Colonic mucosa (tissue), 4 donors: ENCODE measurements around the gene OBP2A. TPM values are rescaled to one million over a fixed set of nuclear protein-coding genes. Genes with fewer than 3 reads are reported as not detected.

Experiments used
- DNase-seq: peaks from one replicate; pipeline ENCODE4 v3.0.0-alpha.2; 2020
- H3K27ac ChIP-seq: fragments of 200-600 bp; one replicate; pipeline ENCODE4 v1.8.0; 2021
- H3K27me3 ChIP-seq: fragments of 200-600 bp; one replicate; pipeline ENCODE4 v1.8.0; 2021
- H3K36me3 ChIP-seq: fragments of 200-600 bp; one replicate; pipeline ENCODE4 v1.8.0; 2021
- H3K4me1 ChIP-seq: fragments of 200-600 bp; one replicate; pipeline ENCODE4 v1.8.0; 2021; ENCODE audit warnings: mild to moderate bottlenecking
- H3K4me3 ChIP-seq: fragments of 200-600 bp; one replicate; pipeline ENCODE4 v1.8.0; 2021
- H3K9ac ChIP-seq, 2 donors: one replicate each; pipeline ENCODE4 v1.7.0; 2013; ENCODE audit warnings: control low read depth in 2 of 2, low read depth in 2 of 2, low read length in 2 of 2
- H3K9me3 ChIP-seq: fragments of 200-600 bp; one replicate; pipeline ENCODE4 v1.8.0; 2021
- CTCF ChIP-seq: fragments of 200-600 bp; IDR thresholded peaks from one replicate; pipeline ENCODE4 v1.8.0; 2022; ENCODE audit warnings: antibody characterized with exemption, mild to moderate bottlenecking
- intact Hi-C: fragments of 100-400 bp; cut with DNase I; formaldehyde crosslinking; loops from one replicate; pipeline ENCODE4 v1.14.1; 2022
- total RNA-seq, 2 donors: library from RNA; stranded (reverse); fragmentation: NEBNext Ultra II Directional in 1 of 2; extraction: Animal tissue kit (Norgen Biotek cat#: 25700) in 1 of 2; gene quantifications; one replicate each; pipeline ENCODE4 v1.2.1, GENCODE V29; 2021
- donor health status: healthy.
- donor health status: DM: no; HTN: no; CAD: no.
- donor health status: DM: no; HTN: no; CAD: no.

OBP2A gene
- total RNA-seq, 2 donors from 2014 or later: not detected

- DNase-seq: no peak
- no peaks in the 10 kb centered on the region for H3K27me3 ChIP-seq
- no peak for TF ChIP-seq CTCF
Observed at GRCh38 chr9:135566552-135566951, 20.6 kb downstream of the OBP2A start.

GRCh38 chr9:135567311-135567710 is 21.4 kb downstream of the OBP2A start:
- intact Hi-C loops: no loop called here
- H3K27ac ChIP-seq: no peak overlapping the region
- no peaks in the 10 kb centered on the region for H3K9me3 ChIP-seq
- no peak overlapping the region for H3K9ac ChIP-seq
- TF ChIP-seq CTCF: no peak
- no peaks in the 10 kb centered on the region for H3K27me3 ChIP-seq
- H3K4me3 ChIP-seq: no peak overlapping the region
- DNase-seq: no peak
- H3K4me1 ChIP-seq: no peaks in the 10 kb centered on the region
- no peaks in the 10 kb centered on the region for H3K36me3 ChIP-seq

More at GRCh38 chr9:135566552-135566951, 20.6 kb downstream of the OBP2A start:
- intact Hi-C loops: no loop called here
- Histone ChIP-seq H3K4me3 (no peak overlapping the region), H3K27ac (no peak overlapping the region), H3K4me1 (no peaks in the 10 kb centered on the region), H3K9me3 (no peaks in the 10 kb centered on the region), H3K36me3 (no peaks in the 10 kb centered on the region), H3K9ac (no peak overlapping the region)

- intact Hi-C loops: no loop called here
- TF ChIP-seq CTCF: no peak
Observed at GRCh38 chr9:135568026-135568425, 22.1 kb downstream of the OBP2A start.

GRCh38 chr9:135570456-135570855 is 24.5 kb downstream of the OBP2A start:
- intact Hi-C loops: no loop called here

More at GRCh38 chr9:135568026-135568425, 22.1 kb downstream of the OBP2A start:
- Histone ChIP-seq H3K9ac (no peak overlapping the region), H3K27me3 (no peaks in the 10 kb centered on the region), H3K9me3 (no peaks in the 10 kb centered on the region), H3K4me1 (no peaks in the 10 kb centered on the region), H3K4me3 (no peak overlapping the region), H3K27ac (no peak overlapping the region), H3K36me3 (no peaks in the 10 kb centered on the region)
- no peak for DNase-seq

GRCh38 chr9:135572233-135572632 is 26.3 kb downstream of the OBP2A start:
- no peaks in the 10 kb centered on the region for H3K9me3 ChIP-seq
- H3K27ac ChIP-seq: no peak overlapping the region
- TF ChIP-seq CTCF: no peak
- no peak overlapping the region for H3K4me3 ChIP-seq
- H3K36me3 ChIP-seq: no peaks in the 10 kb centered on the region
- intact Hi-C loops: no loop called here
- H3K27me3 ChIP-seq: no peaks in the 10 kb centered on the region
- H3K4me1 ChIP-seq: no peaks in the 10 kb centered on the region
- no peak for DNase-seq
- no peak overlapping the region for H3K9ac ChIP-seq

More at GRCh38 chr9:135570456-135570855, 24.5 kb downstream of the OBP2A start:
- Histone ChIP-seq H3K27me3 (no peaks in the 10 kb centered on the region), H3K4me3 (no peak overlapping the region), H3K4me1 (no peaks in the 10 kb centered on the region), H3K27ac (no peak overlapping the region), H3K36me3 (no peaks in the 10 kb centered on the region), H3K9me3 (no peaks in the 10 kb centered on the region), H3K9ac (no peak overlapping the region)
- TF ChIP-seq CTCF: no peak
- DNase-seq: no peak
